HG03432 (cell line): Measurements from ENCODE around the gene UGT2B7.

ENCODE experiments used
- ATAC-seq: cut with Tn5 transposase; IDR thresholded peaks from one replicate; pipeline ENCODE4 v1.9.1; 2021; ENCODE audit warnings: mild to moderate bottlenecking, moderate library complexity; ENCODE audit not compliant: unreplicated experiment

Gene UGT2B7

GRCh38 chr4:69147334-69147733 lies 51.1 kb downstream of the UGT2B7 start:
- no peak for ATAC-seq

GRCh38 chr4:69154021-69154420 lies 57.7 kb downstream of the UGT2B7 start:
- no peak for ATAC-seq

- ATAC-seq: no peak
These were observed 60.6 kb downstream of the UGT2B7 start for GRCh38 chr4:69156913-69157312.
